ENCODE data around the gene POR.

POR gene

GRCh38 chr7:75916685-75917634, 2.0 kb downstream of the POR start:
- no peak for DNase-seq (ENCODE audit: low read depth)

GRCh38 chr7:75920431-75921161, 5.6 kb downstream of the POR start:
- DNase-seq (ENCODE audit: low read depth) = no peak

GRCh38 chr7:75921479-75921878, 6.5 kb downstream of the POR start:
- DNase-seq (ENCODE audit: low read depth) = no peak

GRCh38 chr7:75922966-75923603, 8.1 kb downstream of the POR start:
- no peak for DNase-seq (ENCODE audit: low read depth)

GRCh38 chr7:75924256-75924655, 9.3 kb downstream of the POR start:
- DNase-seq (ENCODE audit: low read depth) = no peak

GRCh38 chr7:75924889-75925288, 9.9 kb downstream of the POR start:
- DNase-seq (ENCODE audit: low read depth) = no peak

GRCh38 chr7:75925717-75926435, 10.9 kb downstream of the POR start:
- DNase-seq (ENCODE audit: low read depth) = no peak

GRCh38 chr7:75928568-75928914, 13.6 kb downstream of the POR start:
- no peak for DNase-seq (ENCODE audit: low read depth)

- no peak for DNase-seq (ENCODE audit: low read depth)
Observed at GRCh38 chr7:75931680-75932079, 16.7 kb downstream of the POR start.

- DNase-seq (ENCODE audit: low read depth) = no peak
Observed at GRCh38 chr7:75937958-75938786, 23.2 kb downstream of the POR start.

- no peak for DNase-seq (ENCODE audit: low read depth)
Observed at GRCh38 chr7:75938921-75939320, 24.0 kb downstream of the POR start.

GRCh38 chr7:75943864-75944263, 28.9 kb downstream of the POR start:
- no peak for DNase-seq (ENCODE audit: low read depth)

- DNase-seq (ENCODE audit: low read depth) = no peak
Observed at GRCh38 chr7:75944507-75944906, 29.6 kb downstream of the POR start.

GRCh38 chr7:75945297-75946168, 30.6 kb downstream of the POR start:
- DNase-seq (ENCODE audit: low read depth) = no peak

- no peak for DNase-seq (ENCODE audit: low read depth)
Observed at GRCh38 chr7:75946207-75946855, 31.4 kb downstream of the POR start.

- no peak for DNase-seq (ENCODE audit: low read depth)
Observed at GRCh38 chr7:75948179-75948578, 33.2 kb downstream of the POR start.

GRCh38 chr7:75950111-75950681, 35.2 kb downstream of the POR start:
- DNase-seq (ENCODE audit: low read depth) = no peak

GRCh38 chr7:75951506-75951905, 36.6 kb downstream of the POR start:
- no peak for DNase-seq (ENCODE audit: low read depth)

- no peak for DNase-seq (ENCODE audit: low read depth)
Observed at GRCh38 chr7:75953431-75953830, 38.5 kb downstream of the POR start.
